Psoas muscle (tissue), 8 donors: ENCODE results near the gene SPINK14. TPM values are rescaled to one million over a fixed set of nuclear protein-coding genes. Genes with fewer than 3 reads are reported as not detected.

ENCODE experiments used
- ATAC-seq, 4 donors: fragments of 200-7000 bp; cut with Tn5 transposase; one replicate each; pipeline ENCODE4 v1.9.1; 2020; ENCODE audit warnings: moderate library complexity in 3 of 4, mild to moderate bottlenecking in 2 of 4
- DNase-seq, 2 donors: peaks; one replicate each; pipeline ENCODE4 v3.0.0-alpha.2; 2020
- H3K27ac ChIP-seq: fragments of 200-600 bp; one replicate; pipeline ENCODE4 v1.8.0; 2022
- H3K27me3 ChIP-seq, 3 donors: fragments of 200-600 bp in 1 of 3; one replicate each; pipeline versions ENCODE4 v1.6.1 to v1.8.0; 2013 to 2022; ENCODE audit warnings: low read length in 2 of 3, mild to moderate bottlenecking in 2 of 3, moderate library complexity in 1 of 3; ENCODE audit not compliant: insufficient read depth in 3 of 3
- H3K36me3 ChIP-seq, 2 donors: fragments of 200-600 bp in 1 of 2; one replicate each; pipeline versions ENCODE4 v1.6.1 to v1.8.0; 2013 to 2022; ENCODE audit warnings: low read depth in 1 of 2, mild to moderate bottlenecking in 1 of 2, moderate library complexity in 1 of 2; ENCODE audit not compliant: insufficient read depth in 1 of 2
- H3K4me1 ChIP-seq: fragments of 200-600 bp; one replicate; pipeline ENCODE4 v1.8.0; 2022
- H3K4me3 ChIP-seq: fragments of 200-600 bp; one replicate; pipeline ENCODE4 v1.8.0; 2022; ENCODE audit warnings: mild to moderate bottlenecking
- H3K9me3 ChIP-seq: fragments of 200-600 bp; one replicate; pipeline ENCODE4 v1.8.0; 2022
- WGBS, 3 donors: extraction: QIAGEN DNeasy Blood & Tissue Kit; methylation state at CpG; one replicate each; pipeline versions ENCODE4 v1.1.6 to v1.1.7; 2013; 5-methylcytosine and 5-hydroxymethylcytosine counted together
- intact Hi-C, 2 donors: fragments of 100-400 bp; cut with DNase I; formaldehyde crosslinking; loops; one replicate each; pipeline versions ENCODE4 v1.11.0 to v1.14.2; 2022
- polyA plus RNA-seq, 3 donors: library from polyadenylated mRNA; stranded (reverse); fragments of 200-250 nt; gene quantifications; one replicate each; pipeline ENCODE4 v1.2.3, GENCODE V29; 2013
- total RNA-seq, 4 donors: library from RNA; stranded (reverse); fragmentation: NEBNext Ultra II Directional in 2 of 4; extraction: Animal tissue kit (Norgen Biotek cat#: 25700) in 2 of 4; gene quantifications; one replicate each; pipeline versions ENCODE4 v1.2.1 to v1.2.4, GENCODE V29; 2021 to 2023
- TF ChIP-seq, protein P1 (sequence below): fragments of 200-600 bp; IDR thresholded peaks from one replicate; pipeline ENCODE4 v1.8.0; 2022; ENCODE audit warnings: antibody characterized with exemption
- donor health status: healthy with polysubstance abuse.
- donor health status: DM: no; HTN: no; CAD: no; lungs with moderate emphysema.
- donor health status: Bipolar disorder and iron deficiency.
- donor health status: healthy.
- donor health status: DM: yes; HTN: yes; CAD: no.
- donor health status: DM: no; HTN: no; CAD: no.
- donor health status: DM: no; HTN: no; CAD: no.
- donor health status: DM: yes; HTN: yes; CAD: no.

Gene SPINK14
- total and polyA plus RNA-seq, 7 donors = not detected

DNA sequence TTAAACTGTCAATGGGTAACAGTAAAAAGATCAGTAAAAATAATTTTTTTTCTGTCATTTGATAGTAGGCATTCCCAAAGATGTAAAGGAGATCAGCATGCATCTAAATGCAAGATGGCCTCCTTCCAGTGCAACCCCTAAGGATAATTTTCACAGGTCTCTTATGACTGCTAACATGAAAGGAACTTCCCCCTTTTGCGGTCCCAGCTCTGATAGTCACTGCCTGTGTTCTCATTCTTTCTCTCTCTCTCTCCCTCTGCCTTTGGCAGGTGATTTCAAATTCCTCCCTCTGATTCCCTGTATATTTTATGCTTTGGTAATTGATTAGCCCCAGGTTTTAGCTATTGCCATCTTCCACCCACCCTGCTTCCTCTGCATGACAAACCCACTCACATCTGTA lies 8.9 kb downstream of the SPINK14 start:
- 68 to 93% (median 79%) methylated on average over 1 of the region's 1 CpG for WGBS, 3 donors
- no peaks in the 10 kb centered on the region for H3K36me3 ChIP-seq
- TF ChIP-seq, protein P1, sequence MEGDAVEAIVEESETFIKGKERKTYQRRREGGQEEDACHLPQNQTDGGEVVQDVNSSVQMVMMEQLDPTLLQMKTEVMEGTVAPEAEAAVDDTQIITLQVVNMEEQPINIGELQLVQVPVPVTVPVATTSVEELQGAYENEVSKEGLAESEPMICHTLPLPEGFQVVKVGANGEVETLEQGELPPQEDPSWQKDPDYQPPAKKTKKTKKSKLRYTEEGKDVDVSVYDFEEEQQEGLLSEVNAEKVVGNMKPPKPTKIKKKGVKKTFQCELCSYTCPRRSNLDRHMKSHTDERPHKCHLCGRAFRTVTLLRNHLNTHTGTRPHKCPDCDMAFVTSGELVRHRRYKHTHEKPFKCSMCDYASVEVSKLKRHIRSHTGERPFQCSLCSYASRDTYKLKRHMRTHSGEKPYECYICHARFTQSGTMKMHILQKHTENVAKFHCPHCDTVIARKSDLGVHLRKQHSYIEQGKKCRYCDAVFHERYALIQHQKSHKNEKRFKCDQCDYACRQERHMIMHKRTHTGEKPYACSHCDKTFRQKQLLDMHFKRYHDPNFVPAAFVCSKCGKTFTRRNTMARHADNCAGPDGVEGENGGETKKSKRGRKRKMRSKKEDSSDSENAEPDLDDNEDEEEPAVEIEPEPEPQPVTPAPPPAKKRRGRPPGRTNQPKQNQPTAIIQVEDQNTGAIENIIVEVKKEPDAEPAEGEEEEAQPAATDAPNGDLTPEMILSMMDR = no peak
- H3K27me3 ChIP-seq = no peaks in the 10 kb centered on the region
- no peaks in the 10 kb centered on the region for H3K9me3 ChIP-seq
- no peaks in the 10 kb centered on the region for H3K4me1 ChIP-seq
- intact Hi-C loops = loop anchor here (5.0 to 10.0 kb wide), 2 partner anchors 200 to 558 kb away; no protein-coding TSS in a partner anchor
- no peak overlapping the region for H3K27ac ChIP-seq
- ATAC-seq = no peak
- no peak overlapping the region for H3K4me3 ChIP-seq
- no peak for DNase-seq

DNA sequence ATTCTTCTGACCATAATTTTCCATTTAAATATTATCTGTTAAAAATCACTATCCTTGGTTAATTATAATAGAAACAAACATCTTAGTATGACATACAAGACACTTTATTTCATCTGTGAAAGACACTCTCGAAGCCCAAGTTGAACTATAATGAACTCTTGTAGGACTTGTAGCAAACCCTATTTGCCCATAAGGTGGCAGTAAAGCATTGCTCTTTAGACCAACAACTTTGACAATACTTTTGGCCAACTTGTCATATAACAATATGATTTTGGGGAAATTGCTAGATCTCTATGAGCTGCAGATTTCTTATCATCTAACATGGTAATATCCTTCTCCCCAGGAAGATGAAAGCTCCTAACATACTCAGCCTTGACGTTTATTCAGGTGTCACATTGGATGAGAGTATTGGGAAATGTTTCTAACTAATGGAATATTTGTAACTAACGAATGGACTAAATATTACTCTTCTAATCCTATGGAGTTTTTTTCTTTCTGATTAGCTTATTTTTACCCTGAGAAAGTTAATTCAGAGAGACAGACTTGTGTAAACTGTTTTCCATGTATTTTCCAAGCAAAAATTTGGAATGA lies 11.0 kb downstream of the SPINK14 start:
- no peaks in the 10 kb centered on the region for H3K9me3 ChIP-seq
- H3K27ac ChIP-seq = no peak overlapping the region
- H3K4me1 ChIP-seq = no peaks in the 10 kb centered on the region
- TF ChIP-seq, protein P1 = peak; percentile 55
- no peak overlapping the region for H3K4me3 ChIP-seq
- DNase-seq (no peak), ATAC-seq (peak in 2 of 4 donors; percentile 53 to 74)
- 37 to 40% (median 40%) methylated on average over 3 of the region's 3 CpGs for WGBS, 3 donors
- no peaks in the 10 kb centered on the region for H3K27me3 ChIP-seq
- intact Hi-C loops = loop anchor here (5.0 to 10.0 kb wide), 2 partner anchors 198 to 555 kb away; no protein-coding TSS in a partner anchor
- H3K36me3 ChIP-seq = no peaks in the 10 kb centered on the region

DNA sequence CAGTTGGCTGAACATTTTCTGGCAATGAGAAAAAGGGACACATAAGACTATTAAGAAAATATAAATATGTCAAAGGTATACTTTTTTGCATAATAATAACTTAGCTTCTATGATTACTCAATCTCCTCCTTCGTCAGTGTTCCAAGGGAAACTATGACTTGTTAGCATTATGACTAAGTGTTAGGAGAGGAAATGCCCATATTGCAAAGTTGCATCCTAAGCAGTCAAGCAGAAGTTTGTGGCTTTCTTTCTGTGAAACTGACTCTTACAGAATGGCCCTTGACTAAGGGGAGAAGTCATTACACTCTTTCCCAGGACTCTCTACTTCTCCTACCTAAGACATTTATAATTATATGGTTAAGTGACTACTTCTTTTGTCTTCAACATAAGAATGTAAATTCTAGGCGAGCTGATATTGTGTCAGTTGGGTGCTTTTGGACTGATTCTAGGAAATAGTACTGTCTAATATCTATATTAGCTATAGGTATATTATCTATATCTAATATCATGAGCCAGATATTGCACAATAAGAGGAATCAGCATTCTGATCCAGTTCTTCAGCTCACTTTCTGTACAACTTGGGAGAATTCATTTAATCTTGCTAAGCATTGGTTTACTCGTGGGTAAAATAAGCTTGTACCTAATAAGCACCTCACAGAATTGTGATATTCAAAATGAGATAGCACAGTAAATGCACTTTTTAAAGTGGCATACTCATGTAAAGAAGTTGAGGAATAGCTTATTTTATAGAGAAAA lies 18.1 kb downstream of the SPINK14 start:
- H3K36me3 ChIP-seq = no peaks in the 10 kb centered on the region
- ATAC-seq = no peak
- TF ChIP-seq, protein P1 = no peak
- no peaks in the 10 kb centered on the region for H3K27me3 ChIP-seq
- no peaks in the 10 kb centered on the region for H3K9me3 ChIP-seq
- no peaks in the 10 kb centered on the region for H3K4me1 ChIP-seq
- intact Hi-C loops = no loop called here
- no peak overlapping the region for H3K27ac ChIP-seq
- WGBS, 3 donors = 71 to 79% (median 77%) methylated on average over 3 of the region's 3 CpGs
- DNase-seq = no peak
- no peak overlapping the region for H3K4me3 ChIP-seq

DNA sequence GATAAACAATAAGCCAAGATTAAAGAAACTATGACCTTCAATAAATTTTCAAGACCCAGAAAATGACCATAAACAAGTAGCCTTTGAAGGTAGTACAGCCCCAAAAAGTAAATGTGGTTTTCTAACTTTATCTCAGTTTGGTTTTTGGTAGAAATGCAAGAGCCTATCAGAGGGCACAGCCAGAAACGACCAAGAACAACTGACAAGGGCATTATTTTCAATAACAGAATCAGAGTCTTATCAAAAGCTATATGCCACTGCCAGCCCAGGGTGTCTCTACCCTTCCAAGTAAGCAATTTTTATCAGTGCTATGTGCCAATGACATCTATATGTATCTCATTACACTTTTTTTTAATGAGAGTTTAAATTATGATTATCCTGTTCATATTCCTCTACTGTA lies 22.7 kb downstream of the SPINK14 start:
- WGBS, 3 donors = 41 to 53% (median 44%) methylated on average over 1 of the region's 1 CpG
- no peak overlapping the region for H3K4me3 ChIP-seq
- intact Hi-C loops = no loop called here
- H3K27ac ChIP-seq = no peak overlapping the region
- ATAC-seq (no peak), DNase-seq (no peak)
- TF ChIP-seq, protein P1 = no peak
- no peaks in the 10 kb centered on the region for H3K9me3 ChIP-seq
- H3K27me3 ChIP-seq = no peaks in the 10 kb centered on the region
- no peaks in the 10 kb centered on the region for H3K4me1 ChIP-seq
- no peaks in the 10 kb centered on the region for H3K36me3 ChIP-seq
